HG03442 (cell line): ENCODE measurements around the gene ALK.

ENCODE experiments used
- ATAC-seq: cut with Tn5 transposase; IDR thresholded peaks from one replicate; pipeline ENCODE4 v1.9.1; 2021; ENCODE audit warnings: mild to moderate bottlenecking, moderate library complexity; ENCODE audit not compliant: unreplicated experiment

ALK gene

GRCh38 chr2:29799628-29800027 is 121.8 kb downstream of the ALK start:
- ATAC-seq = no peak

- ATAC-seq = no peak
These were observed 123.5 kb downstream of the ALK start for GRCh38 chr2:29797916-29798315.

- ATAC-seq = no peak
These were observed 124.9 kb downstream of the ALK start for GRCh38 chr2:29796446-29796845.

DNA sequence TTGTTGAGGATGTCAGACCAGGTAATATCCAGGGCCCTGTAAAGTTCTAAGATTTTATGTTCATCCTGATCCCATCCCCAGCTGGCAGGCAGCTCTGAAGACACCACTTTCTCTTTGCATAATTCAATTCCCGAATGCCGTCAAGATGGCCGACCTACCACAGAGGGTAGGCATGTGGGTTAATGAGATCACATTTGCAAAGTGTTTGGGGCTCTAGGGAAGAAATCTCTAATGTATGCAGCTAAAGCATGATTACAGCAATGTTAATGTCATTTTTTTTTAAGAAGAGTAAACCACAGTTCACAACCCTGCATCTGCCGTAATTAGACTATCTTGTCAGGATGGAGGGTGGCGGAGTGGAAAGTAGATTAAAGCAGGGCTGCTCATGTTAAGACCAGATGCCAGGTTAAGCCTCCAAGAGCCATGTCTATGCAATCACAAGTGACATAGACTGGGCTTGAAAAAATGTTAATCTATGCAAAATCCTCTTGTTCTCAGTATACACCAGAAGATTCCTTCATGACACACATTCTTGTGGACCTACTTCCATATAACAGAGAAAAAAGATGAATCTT is 131.4 kb downstream of the ALK start:
- no peak for ATAC-seq

DNA sequence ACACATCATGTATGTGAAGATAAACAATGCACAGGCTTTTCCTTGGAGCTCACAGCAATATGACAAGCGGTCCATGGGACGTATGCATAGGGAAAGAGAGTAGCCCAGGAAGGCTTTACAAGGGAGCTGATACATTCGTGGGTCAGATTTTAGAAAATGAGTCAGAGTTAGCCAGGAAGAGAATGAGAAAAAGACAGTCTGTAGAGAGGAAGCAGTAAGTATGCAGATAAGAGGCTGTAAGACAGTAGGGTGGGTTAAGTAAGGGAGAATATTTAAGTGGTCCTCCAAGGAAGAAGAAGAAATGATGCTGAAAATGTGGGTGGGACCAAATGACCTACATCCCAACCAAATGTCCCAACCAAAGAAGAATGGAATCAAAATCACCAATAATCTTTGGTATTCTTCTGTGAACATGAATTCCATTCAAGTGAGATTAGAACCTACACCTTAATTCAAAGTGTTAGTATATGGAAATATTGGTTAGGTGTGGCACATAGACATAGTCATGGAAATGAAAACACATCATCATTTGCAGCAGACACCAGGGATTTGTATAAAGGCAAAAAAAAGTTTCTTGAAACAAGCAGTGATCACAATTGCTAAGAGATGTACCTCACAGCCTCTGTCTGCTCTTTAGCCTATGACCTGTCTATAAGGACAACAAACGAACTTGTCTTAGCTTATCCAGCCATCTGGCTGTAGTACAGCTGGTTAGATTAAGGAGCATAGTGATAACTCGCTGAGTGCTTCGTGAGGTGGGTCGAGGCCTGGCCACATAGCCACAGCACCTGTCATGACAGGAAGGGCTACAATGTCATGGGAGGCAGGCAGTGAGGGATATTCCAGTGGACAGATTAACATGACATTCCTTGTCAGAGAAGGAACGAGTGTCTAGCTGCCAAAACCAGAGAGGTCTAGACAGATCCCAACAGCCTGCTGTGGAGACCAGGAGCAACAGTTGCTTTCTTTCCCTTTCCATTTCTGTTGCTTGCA is 133.6 kb downstream of the ALK start:
- ATAC-seq = no peak

DNA sequence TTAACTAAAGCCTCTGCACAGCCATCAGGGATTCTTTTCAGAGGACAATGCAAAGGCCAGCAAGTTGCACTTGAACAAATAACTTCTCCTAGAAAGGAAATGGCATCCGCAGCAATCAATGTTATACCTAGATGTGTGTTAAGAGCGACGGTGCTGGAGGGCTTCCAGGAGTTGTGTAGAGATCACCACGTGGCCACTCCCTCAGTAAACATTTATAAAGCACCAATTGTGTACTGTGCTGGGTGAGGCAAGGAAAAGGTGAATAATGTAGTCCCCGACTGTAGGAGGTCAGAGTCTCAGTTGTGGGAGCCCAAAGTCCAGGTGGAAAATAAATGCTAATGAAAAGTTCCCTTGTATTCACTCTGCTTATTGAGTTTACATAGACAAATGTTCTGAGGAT is 135.0 kb downstream of the ALK start:
- no peak for ATAC-seq

DNA sequence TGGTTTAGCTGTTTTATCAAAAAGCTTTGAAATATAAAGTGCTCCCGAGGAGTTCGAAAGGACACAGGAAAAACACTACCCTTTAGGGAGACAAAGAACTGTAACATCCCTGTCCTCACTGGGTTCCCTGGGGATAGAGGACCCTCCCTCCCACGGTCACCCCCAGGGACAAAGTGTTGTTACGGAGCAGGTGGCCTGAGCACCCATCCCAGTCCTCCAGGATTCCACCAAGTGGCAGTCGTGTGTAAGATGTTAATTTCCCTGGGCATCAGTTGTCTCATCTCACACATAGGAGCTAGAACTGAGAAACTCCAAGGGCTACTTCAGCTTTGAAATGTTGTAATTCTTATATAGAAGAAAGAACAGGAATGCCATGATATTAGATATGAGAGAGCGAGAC is 137.7 kb downstream of the ALK start:
- ATAC-seq = no peak

- no peak for ATAC-seq
These were observed 138.6 kb downstream of the ALK start for GRCh38 chr2:29782549-29783458.

GRCh38 chr2:29782087-29782486 is 139.3 kb downstream of the ALK start:
- no peak for ATAC-seq

- no peak for ATAC-seq
These were observed 140.5 kb downstream of the ALK start for GRCh38 chr2:29780906-29781305.

- ATAC-seq = no peak
These were observed 144.2 kb downstream of the ALK start for GRCh38 chr2:29777161-29777560.

DNA sequence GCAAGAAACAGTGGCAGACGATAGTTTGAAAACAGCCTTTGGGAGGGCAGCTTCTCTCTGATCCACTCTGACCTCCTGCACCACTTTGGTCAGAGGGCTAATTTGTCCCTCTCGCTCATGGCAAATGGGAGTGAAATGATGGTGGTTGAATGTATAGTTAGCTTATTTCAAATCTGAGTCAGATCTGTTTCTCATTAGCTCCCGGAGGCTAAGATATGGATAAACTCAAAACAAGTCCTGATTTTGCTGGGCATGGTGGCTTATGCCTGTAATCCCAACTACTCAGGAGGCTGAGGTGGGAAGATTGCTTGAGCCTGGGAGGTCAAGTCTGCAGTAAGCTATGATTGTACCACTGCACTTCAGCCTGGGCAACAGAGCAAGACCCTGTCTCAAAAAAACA is 145.0 kb downstream of the ALK start:
- ATAC-seq = no peak

DNA sequence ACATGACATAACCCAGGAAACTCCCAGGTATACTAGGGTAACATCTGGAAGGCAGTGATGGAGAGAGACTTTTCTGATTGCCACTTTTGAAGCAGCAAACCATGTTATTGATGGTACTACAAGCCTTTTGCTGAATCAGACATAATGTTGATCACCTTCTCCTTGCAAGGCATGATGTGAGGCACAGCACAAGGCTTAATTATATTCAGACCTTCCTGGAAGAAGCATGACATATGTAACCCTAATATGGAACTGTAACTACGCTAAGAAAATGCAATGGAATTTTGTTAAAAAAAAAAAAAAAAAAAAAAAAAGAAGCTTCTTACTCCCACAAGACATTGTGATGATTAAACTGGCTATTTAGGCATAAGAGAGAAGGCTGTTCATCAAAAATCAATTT is 145.4 kb downstream of the ALK start:
- ATAC-seq = no peak

DNA sequence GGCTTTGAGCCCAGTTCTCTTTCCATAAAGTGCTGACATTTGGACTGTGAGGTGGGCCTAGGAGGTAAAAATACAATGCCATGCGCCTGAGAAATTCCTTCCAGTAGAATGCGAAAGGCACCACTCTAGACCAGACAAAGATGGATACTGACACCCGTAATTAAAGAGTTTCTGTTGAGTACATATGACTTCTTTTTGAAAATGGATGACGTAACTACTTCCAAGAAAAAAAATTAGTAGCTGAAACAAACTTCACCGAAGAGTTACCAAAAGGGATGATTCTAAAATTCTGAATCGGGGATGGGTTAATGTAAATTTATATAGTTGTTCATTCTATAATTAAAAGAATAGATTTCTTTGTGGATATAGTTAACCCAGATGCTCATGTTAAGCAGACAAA is 146.8 kb downstream of the ALK start:
- ATAC-seq = no peak

GRCh38 chr2:29770846-29771245 is 150.5 kb downstream of the ALK start:
- ATAC-seq = no peak

GRCh38 chr2:29769847-29770246 is 151.5 kb downstream of the ALK start:
- ATAC-seq = no peak

DNA sequence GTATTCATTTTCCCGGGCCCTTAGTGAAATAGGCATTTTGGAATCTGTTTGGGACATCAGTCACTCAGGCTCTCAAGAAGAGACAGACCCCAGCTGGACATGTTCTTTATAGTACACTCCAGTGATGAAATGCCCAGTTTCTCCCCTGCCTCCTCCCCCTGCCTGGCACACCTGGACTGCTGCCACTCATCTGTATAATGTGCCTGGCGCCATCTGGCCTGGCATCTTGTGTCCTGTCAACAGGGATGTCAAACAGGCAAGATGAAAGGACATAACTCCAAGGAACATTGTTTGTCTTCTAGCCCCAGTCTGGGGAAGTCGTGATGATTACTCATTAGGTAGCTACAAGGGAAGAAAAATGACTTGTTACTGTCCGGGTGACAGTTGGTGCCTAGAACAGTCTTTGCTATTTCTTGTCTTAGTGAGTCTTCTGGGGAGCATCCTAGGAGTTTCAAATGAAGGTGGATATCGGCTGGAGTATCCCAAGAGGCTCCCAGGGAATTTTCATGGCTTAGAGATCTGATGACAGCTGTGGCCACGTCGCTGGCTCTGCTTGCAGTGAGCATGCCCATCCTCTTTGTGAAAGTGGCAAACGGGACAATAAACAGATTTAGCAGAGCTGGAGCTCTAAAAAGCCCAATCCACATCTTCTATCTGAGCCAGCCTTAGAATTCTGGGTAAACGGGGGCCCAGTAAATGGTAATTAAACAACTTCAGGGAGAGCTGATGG is 153.6 kb downstream of the ALK start:
- ATAC-seq = no peak

DNA sequence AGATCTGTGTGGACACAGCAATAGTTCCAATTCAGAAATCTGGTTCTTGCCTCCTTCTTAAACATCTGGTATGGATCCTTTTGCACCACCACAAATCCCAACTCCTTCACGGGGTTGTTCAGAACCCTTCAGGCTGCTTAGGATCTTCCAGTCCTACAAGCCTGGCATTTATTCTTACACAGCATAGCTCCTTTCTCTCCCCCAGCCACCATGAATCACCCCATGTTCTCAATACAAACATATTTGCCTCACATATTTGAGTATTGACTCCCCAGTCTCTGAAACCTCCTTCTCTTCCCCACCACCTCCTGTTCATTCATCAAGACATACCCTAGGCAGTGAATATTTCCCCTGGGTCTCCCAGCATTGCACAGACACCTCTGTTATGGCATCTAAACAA is 155.2 kb downstream of the ALK start:
- ATAC-seq = no peak

DNA sequence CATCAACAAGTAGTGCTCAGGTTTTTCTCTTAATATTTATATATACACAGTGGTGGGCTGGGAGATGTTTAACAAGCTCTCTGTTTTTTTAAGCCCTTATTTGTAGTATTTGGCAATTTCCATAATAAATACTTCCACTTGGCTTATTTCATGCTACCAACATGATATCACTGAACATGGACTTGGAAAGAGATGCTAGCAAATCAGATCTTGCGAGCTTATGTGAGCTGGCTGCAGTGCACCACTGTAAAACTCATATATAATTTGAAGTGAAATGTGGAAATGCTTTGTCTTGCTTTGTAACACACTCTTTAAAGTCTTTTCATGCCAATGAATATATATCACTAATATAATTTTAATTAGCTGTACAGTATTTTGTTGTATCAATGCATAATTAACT is 155.7 kb downstream of the ALK start:
- no peak for ATAC-seq

DNA sequence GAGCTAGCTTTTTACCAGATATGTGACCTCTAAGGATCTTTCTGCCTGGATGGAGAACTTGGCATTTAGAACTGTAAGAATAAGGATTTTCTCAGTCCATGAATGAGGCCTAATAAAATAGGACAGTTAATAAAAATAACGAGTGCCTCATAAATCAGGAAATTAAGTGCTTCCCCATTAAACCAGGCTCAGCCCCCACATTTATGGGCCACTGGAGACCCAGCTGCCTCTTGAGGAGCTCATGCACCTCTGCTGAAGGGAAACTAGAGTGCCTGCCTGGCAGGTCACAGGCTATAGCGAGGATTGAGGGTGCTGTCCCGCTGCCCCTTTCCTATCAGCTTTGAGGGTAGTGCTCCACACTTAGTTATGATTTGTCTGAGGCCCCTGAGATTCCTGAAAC is 158.0 kb downstream of the ALK start:
- ATAC-seq = no peak

DNA sequence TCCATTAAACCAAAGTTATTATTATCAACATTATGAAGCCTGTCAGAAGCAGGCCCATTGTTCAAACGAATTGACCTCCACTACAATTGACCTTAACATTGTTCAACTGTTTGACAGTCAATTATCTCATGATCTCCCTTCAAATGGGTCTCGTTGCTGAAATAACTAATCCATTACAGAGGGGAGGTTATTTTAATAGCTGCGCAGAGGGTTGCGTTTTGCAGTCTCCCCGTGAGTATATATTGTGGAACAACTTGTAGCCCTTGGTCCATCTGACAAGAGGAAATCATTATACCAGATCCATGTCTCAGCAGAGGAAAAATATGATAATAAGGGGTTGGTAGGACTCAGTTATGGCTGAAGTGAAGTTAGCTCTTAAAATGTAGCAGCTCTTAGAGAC is 159.1 kb downstream of the ALK start:
- ATAC-seq = no peak
